Smooth muscle cell (in vitro differentiated cells): Measurements from ENCODE around the gene DDX39B. TPM values are rescaled to one million over a fixed set of nuclear protein-coding genes. Genes with fewer than 3 reads are reported as not detected.
"Not testable (repeated sequence)": the region's sequence is repeated elsewhere in the genome, so short reads cannot be mapped to it uniquely, and the experiment has no call there.

Experiments
- DNase-seq: peaks from one replicate; lab custom pipeline; 2025; ENCODE audit not compliant: unreplicated experiment; lab: John Stamatoyannopoulos, UW
- H2AFZ ChIP-seq: fragments of 200-600 bp; sonication (generic); 2 replicates; pipeline ENCODE4 v1.6.0; 2016; ENCODE audit warnings: antibody characterized with exemption, low read depth, mild to moderate bottlenecking
- H3F3A ChIP-seq: fragments of 200-600 bp; sonication (generic); 2 replicates; pipeline ENCODE4 v1.6.0; 2017; ENCODE audit warnings: antibody characterized with exemption, low read depth
- H3K27ac ChIP-seq: fragments of 200-600 bp; sonication (generic); 2 replicates; pipeline ENCODE4 v1.5.1; 2016; ENCODE audit warnings: low read depth, mild to moderate bottlenecking
- H3K27me3 ChIP-seq: fragments of 200-600 bp; sonication (generic); 2 replicates; pipeline ENCODE4 v1.6.1; 2016; ENCODE audit warnings: low read depth, mild to moderate bottlenecking
- H3K36me3 ChIP-seq: fragments of 200-600 bp; sonication (generic); 2 replicates; pipeline ENCODE4 v1.5.1; 2016; ENCODE audit warnings: low read depth
- H3K4me1 ChIP-seq: fragments of 200-600 bp; sonication (generic); 2 replicates; pipeline ENCODE4 v1.5.1; 2016; ENCODE audit warnings: low read depth
- H3K4me2 ChIP-seq: fragments of 200-600 bp; sonication (generic); 2 replicates; pipeline ENCODE4 v1.6.0; 2016; ENCODE audit warnings: mild to moderate bottlenecking
- H3K4me3 ChIP-seq: fragments of 200-600 bp; sonication (generic); 2 replicates; pipeline ENCODE4 v1.5.1; 2016; ENCODE audit warnings: mild to moderate bottlenecking
- H3K79me2 ChIP-seq: fragments of 200-600 bp; sonication (generic); 2 replicates; pipeline ENCODE4 v1.6.0; 2016; ENCODE audit warnings: low read depth, mild to moderate bottlenecking
- H3K9ac ChIP-seq: fragments of 200-600 bp; sonication (generic); 2 replicates; pipeline ENCODE4 v1.6.0; 2016; ENCODE audit warnings: low read depth
- H3K9me3 ChIP-seq: fragments of 200-600 bp; sonication (generic); replicated peaks from 2 replicates; pipeline ENCODE4 v1.5.1; 2016; ENCODE audit warnings: low read depth
- H4K20me1 ChIP-seq: fragments of 200-600 bp; sonication (generic); 2 replicates; pipeline ENCODE4 v1.6.0; 2016; ENCODE audit warnings: low read depth
- CTCF ChIP-seq: fragments of 200-600 bp; sonication (generic); IDR thresholded peaks from 2 replicates; pipeline ENCODE4 v1.5.1; 2017; ENCODE audit warnings: borderline replicate concordance, mild to moderate bottlenecking, antibody characterized with exemption; ENCODE audit not compliant: insufficient read depth, poor library complexity, severe bottlenecking
- WGBS: methylation state at CpG from one replicate; pipeline ENCODE4 v1.1.7; 2016; ENCODE audit warnings: low lambda C conversion rate; 5-methylcytosine and 5-hydroxymethylcytosine counted together
- polyA plus RNA-seq: library from polyadenylated mRNA; unstranded; fragments of >200 nt; fragmentation: Nextera tagmentation; extraction: Ambion mirVana; gene quantifications from 2 replicates; pipeline ENCODE4 v1.2.1, GENCODE V29; 2016
- total RNA-seq: library from RNA; depleted of rRNA; stranded (reverse); fragments of >200 nt; gene quantifications from 2 replicates; pipeline ENCODE4 v1.2.3, GENCODE V29; 2014

The DDX39B gene
- total and polyA plus RNA-seq, 2 experiments from 2014 or later = 117 to 153 TPM

- Histone ChIP-seq H3K4me2 (no peak overlapping the region), H3K9ac (no peak overlapping the region), H3K27ac (peak overlapping the region; percentile 31), H3K9me3 (no peaks in the 10 kb centered on the region), H3F3A (peaks cover 4% of the 10 kb centered on the region), H3K4me1 (no peaks in the 10 kb centered on the region), H3K4me3 (no peak overlapping the region), H4K20me1 (peaks cover 13% of the 10 kb centered on the region), H3K79me2 (no peaks in the 10 kb centered on the region), H2AFZ (no peak overlapping the region), H3K36me3 (no peaks in the 10 kb centered on the region), H3K27me3 (no peaks in the 10 kb centered on the region)
- 81% methylated on average over 8 of the region's 8 CpGs for WGBS
- no peak for TF ChIP-seq CTCF
- DNase-seq = no peak
These were observed 16.3 kb downstream of the DDX39B start for GRCh38 chr6:31525553-31525931.

- no peak for DNase-seq
- no peak for TF ChIP-seq CTCF
- Histone ChIP-seq H3K79me2 (no peaks in the 10 kb centered on the region), H3K4me3 (no peak overlapping the region), H3F3A (no peaks in the 10 kb centered on the region), H2AFZ (no peak overlapping the region), H4K20me1 (no peaks in the 10 kb centered on the region), H3K27me3 (no peaks in the 10 kb centered on the region), H3K9ac (no peak overlapping the region), H3K4me2 (no peak overlapping the region), H3K36me3 (no peaks in the 10 kb centered on the region), H3K4me1 (no peaks in the 10 kb centered on the region), H3K9me3 (no peaks in the 10 kb centered on the region), H3K27ac (no peak overlapping the region)
- WGBS = 73% methylated on average over 3 of the region's 3 CpGs
These were observed 20.0 kb downstream of the DDX39B start for GRCh38 chr6:31521835-31522234.

GRCh38 chr6:31513456-31514165 is 28.2 kb downstream of the DDX39B start:
- no peak overlapping the region for H3K4me2 ChIP-seq
- H3F3A ChIP-seq = no peaks in the 10 kb centered on the region
- H3K27ac ChIP-seq = no peak overlapping the region
- no peak overlapping the region for H3K4me3 ChIP-seq
- H3K9me3 ChIP-seq = no peaks in the 10 kb centered on the region
- H3K9ac ChIP-seq = no peak overlapping the region
- 93% methylated on average over 4 of the region's 5 CpGs for WGBS
- no peak overlapping the region for H2AFZ ChIP-seq
- H4K20me1 ChIP-seq = no peaks in the 10 kb centered on the region
- no peaks in the 10 kb centered on the region for H3K36me3 ChIP-seq
- TF ChIP-seq CTCF = no peak
- no peaks in the 10 kb centered on the region for H3K27me3 ChIP-seq
- H3K4me1 ChIP-seq = no peaks in the 10 kb centered on the region
- no peak for DNase-seq
- no peaks in the 10 kb centered on the region for H3K79me2 ChIP-seq

- Histone ChIP-seq H3K4me2 (no peak overlapping the region), H3K27ac (no peak overlapping the region), H3K36me3 (no peaks in the 10 kb centered on the region), H3K27me3 (no peaks in the 10 kb centered on the region), H3F3A (no peaks in the 10 kb centered on the region), H3K79me2 (no peaks in the 10 kb centered on the region), H3K4me3 (no peak overlapping the region), H3K9me3 (no peaks in the 10 kb centered on the region), H3K4me1 (no peaks in the 10 kb centered on the region), H3K9ac (no peak overlapping the region), H2AFZ (no peak overlapping the region), H4K20me1 (no peaks in the 10 kb centered on the region)
- 85% methylated on average over 4 of the region's 4 CpGs for WGBS
- TF ChIP-seq CTCF = no peak
- no peak for DNase-seq
These were observed 31.8 kb downstream of the DDX39B start for GRCh38 chr6:31510007-31510406.

GRCh38 chr6:31509036-31509435 is 32.8 kb downstream of the DDX39B start:
- H3K36me3 ChIP-seq, H3F3A ChIP-seq, H4K20me1 ChIP-seq, H3K9me3 ChIP-seq, H3K4me2 ChIP-seq, H2AFZ ChIP-seq, DNase-seq, H3K9ac ChIP-seq, H3K4me3 ChIP-seq, H3K27ac ChIP-seq, H3K79me2 ChIP-seq, H3K4me1 ChIP-seq, H3K27me3 ChIP-seq: not testable (repeated sequence)
- 36% methylated on average over 2 of the region's 2 CpGs for WGBS
